ENCODE measurements around the gene DGKH.

DGKH gene

GRCh38 chr13:42168496-42168895 lies 120.0 kb downstream of the DGKH start:
- TF ChIP-seq YY1 (IDR thresholded peaks at IDR 0.05; ENCODE audit: low read depth) (no peak), MAX (IDR thresholded peaks at IDR 0.05) (no peak), TCF12 (IDR thresholded peaks at IDR 0.05; ENCODE audit: low read depth) (no peak), CREB1 (IDR thresholded peaks at IDR 0.05; ENCODE audit: low read depth) (no peak), TEAD4 (IDR thresholded peaks at IDR 0.05) (no peak), NFIC (IDR thresholded peaks at IDR 0.05) (no peak), RAD21 (IDR thresholded peaks at IDR 0.05; ENCODE audit: low read depth) (no peak), EGR1 (IDR thresholded peaks at IDR 0.05) (no peak), ZBTB7A (IDR thresholded peaks at IDR 0.05; ENCODE audit: low read depth) (no peak), FOXM1 (IDR thresholded peaks at IDR 0.05; ENCODE audit: borderline replicate concordance, low read depth) (no peak), USF1 (IDR thresholded peaks at IDR 0.05) (no peak), EP300 (IDR thresholded peaks at IDR 0.05; ENCODE audit: borderline replicate concordance) (no peak), REST (IDR thresholded peaks at IDR 0.05; ENCODE audit: low read depth) (no peak), TAF1 (IDR thresholded peaks at IDR 0.05; ENCODE audit: low read depth) (no peak), CEBPB (IDR thresholded peaks at IDR 0.05) (no peak)

GRCh38 chr13:42170029-42170428 lies 121.6 kb downstream of the DGKH start:
- TF ChIP-seq YY1 (IDR thresholded peaks at IDR 0.05; ENCODE audit: low read depth) (no peak), CREB1 (IDR thresholded peaks at IDR 0.05; ENCODE audit: low read depth) (no peak), TAF1 (IDR thresholded peaks at IDR 0.05; ENCODE audit: low read depth) (no peak), TCF12 (IDR thresholded peaks at IDR 0.05; ENCODE audit: low read depth) (no peak), EGR1 (IDR thresholded peaks at IDR 0.05) (no peak), CEBPB (IDR thresholded peaks at IDR 0.05) (no peak), TEAD4 (IDR thresholded peaks at IDR 0.05) (no peak)

GRCh38 chr13:42173789-42174343 lies 125.4 kb downstream of the DGKH start:
- TF ChIP-seq NFIC (IDR thresholded peaks at IDR 0.05) (no peak), TCF12 (IDR thresholded peaks at IDR 0.05; ENCODE audit: low read depth) (no peak), MAX (IDR thresholded peaks at IDR 0.05) (no peak), USF1 (IDR thresholded peaks at IDR 0.05) (no peak), YY1 (IDR thresholded peaks at IDR 0.05; ENCODE audit: low read depth) (no peak)

GRCh38 chr13:42174344-42175162 lies 126.1 kb downstream of the DGKH start:
- TF ChIP-seq TCF12 (IDR thresholded peaks at IDR 0.05; ENCODE audit: low read depth) (no peak), REST (IDR thresholded peaks at IDR 0.05; ENCODE audit: low read depth) (no peak), FOXM1 (IDR thresholded peaks at IDR 0.05; ENCODE audit: borderline replicate concordance, low read depth) (no peak), MAX (IDR thresholded peaks at IDR 0.05) (no peak), EGR1 (IDR thresholded peaks at IDR 0.05) (no peak), CREB1 (IDR thresholded peaks at IDR 0.05; ENCODE audit: low read depth) (no peak), ZBTB7A (IDR thresholded peaks at IDR 0.05; ENCODE audit: low read depth) (no peak), USF1 (IDR thresholded peaks at IDR 0.05) (no peak), RAD21 (IDR thresholded peaks at IDR 0.05; ENCODE audit: low read depth) (no peak), TAF1 (IDR thresholded peaks at IDR 0.05; ENCODE audit: low read depth) (no peak), NFIC (IDR thresholded peaks at IDR 0.05) (no peak), TEAD4 (IDR thresholded peaks at IDR 0.05) (no peak), EP300 (IDR thresholded peaks at IDR 0.05; ENCODE audit: borderline replicate concordance) (no peak), CEBPB (IDR thresholded peaks at IDR 0.05) (no peak), YY1 (IDR thresholded peaks at IDR 0.05; ENCODE audit: low read depth) (no peak)

GRCh38 chr13:42176294-42176693 lies 127.8 kb downstream of the DGKH start:
- TF ChIP-seq NFIC (IDR thresholded peaks at IDR 0.05) (no peak), EP300 (IDR thresholded peaks at IDR 0.05; ENCODE audit: borderline replicate concordance) (no peak), ZBTB7A (IDR thresholded peaks at IDR 0.05; ENCODE audit: low read depth) (no peak), TAF1 (IDR thresholded peaks at IDR 0.05; ENCODE audit: low read depth) (no peak), EGR1 (IDR thresholded peaks at IDR 0.05) (no peak), CEBPB (IDR thresholded peaks at IDR 0.05) (no peak), TEAD4 (IDR thresholded peaks at IDR 0.05) (no peak), TCF12 (IDR thresholded peaks at IDR 0.05; ENCODE audit: low read depth) (no peak), YY1 (IDR thresholded peaks at IDR 0.05; ENCODE audit: low read depth) (no peak), FOXM1 (IDR thresholded peaks at IDR 0.05; ENCODE audit: borderline replicate concordance, low read depth) (no peak), MAX (IDR thresholded peaks at IDR 0.05) (no peak), CREB1 (IDR thresholded peaks at IDR 0.05; ENCODE audit: low read depth) (no peak), REST (IDR thresholded peaks at IDR 0.05; ENCODE audit: low read depth) (no peak), RAD21 (IDR thresholded peaks at IDR 0.05; ENCODE audit: low read depth) (no peak), USF1 (IDR thresholded peaks at IDR 0.05) (no peak)

Data from Ishikawa (cell line).